Subcutaneous adipose tissue (tissue), 4 donors: ENCODE measurements around the gene HRH2. TPM values are rescaled to one million over a fixed set of nuclear protein-coding genes. Genes with fewer than 3 reads are reported as not detected.

Source experiments
- total RNA-seq, 4 donors: library from RNA; depleted of rRNA; stranded (reverse); fragments of >200 nt; gene quantifications; one replicate each; pipeline ENCODE4 v1.1.0, GENCODE V29; 2016
- TF ChIP-seq, protein P1 (sequence below): fragments of 450-650 bp; IDR thresholded peaks from one replicate; pipeline ENCODE4 v1.5.1; 2016; ENCODE audit warnings: low read depth, mild to moderate bottlenecking, control low read depth, antibody characterized with exemption, moderate library complexity

Gene HRH2
- total RNA-seq, 4 donors from 2014 or later, result 2.4 to 6.5 (median 5.5) TPM

DNA sequence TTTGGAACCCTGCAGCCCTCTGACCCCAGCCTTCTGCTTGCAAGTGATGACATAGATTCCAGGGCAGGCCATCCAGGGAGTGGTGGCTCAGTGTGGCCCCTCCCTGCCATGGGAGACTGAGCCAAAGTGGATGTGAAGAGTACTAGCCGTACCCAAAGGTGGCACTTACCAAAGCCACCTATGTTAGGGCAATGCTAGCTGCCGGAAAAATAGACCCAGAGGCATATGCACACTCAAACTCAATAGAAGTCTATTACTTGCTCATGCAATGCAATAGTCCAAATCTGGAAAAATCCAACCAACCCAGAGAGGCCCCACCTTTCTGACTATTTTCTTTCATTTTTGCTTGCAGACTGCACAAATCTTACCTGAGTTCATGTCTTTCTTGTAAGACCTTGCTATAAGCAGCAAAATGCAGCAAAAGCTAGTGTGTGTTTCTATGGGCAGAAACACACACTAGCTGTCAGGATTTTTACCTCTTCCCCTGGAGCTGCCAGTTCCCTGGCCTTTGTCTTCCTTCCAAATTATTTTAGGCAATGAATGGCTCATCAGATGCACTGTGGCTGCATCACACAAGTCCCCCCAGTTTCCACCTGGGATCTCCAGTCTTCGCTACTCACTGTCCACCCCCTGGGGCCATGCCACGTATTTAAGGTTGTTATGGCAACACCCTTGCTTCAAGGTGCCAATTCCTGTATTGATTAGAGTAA is 74.0 kb downstream of the HRH2 start:
- TF ChIP-seq, protein P1, sequence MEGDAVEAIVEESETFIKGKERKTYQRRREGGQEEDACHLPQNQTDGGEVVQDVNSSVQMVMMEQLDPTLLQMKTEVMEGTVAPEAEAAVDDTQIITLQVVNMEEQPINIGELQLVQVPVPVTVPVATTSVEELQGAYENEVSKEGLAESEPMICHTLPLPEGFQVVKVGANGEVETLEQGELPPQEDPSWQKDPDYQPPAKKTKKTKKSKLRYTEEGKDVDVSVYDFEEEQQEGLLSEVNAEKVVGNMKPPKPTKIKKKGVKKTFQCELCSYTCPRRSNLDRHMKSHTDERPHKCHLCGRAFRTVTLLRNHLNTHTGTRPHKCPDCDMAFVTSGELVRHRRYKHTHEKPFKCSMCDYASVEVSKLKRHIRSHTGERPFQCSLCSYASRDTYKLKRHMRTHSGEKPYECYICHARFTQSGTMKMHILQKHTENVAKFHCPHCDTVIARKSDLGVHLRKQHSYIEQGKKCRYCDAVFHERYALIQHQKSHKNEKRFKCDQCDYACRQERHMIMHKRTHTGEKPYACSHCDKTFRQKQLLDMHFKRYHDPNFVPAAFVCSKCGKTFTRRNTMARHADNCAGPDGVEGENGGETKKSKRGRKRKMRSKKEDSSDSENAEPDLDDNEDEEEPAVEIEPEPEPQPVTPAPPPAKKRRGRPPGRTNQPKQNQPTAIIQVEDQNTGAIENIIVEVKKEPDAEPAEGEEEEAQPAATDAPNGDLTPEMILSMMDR, result no peak

DNA sequence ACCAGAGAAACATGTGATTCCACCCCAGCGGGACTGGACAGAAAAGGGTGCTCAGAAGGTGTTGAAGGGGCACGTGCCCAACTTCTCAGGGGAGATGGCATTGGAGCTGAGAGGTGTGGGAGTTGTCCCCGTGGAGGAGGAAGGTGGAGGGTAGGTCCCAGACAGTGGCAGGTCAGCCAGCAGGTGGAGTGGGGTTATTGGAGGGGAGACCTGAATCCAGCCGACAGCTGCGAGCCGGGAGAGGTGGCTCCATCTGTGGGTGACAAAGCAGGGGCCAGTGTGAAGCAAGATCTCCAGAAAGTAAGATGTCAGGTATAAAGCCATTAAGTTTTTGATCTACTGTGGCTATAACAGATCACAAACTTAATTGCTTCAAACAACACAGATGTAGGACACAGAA is 75.1 kb downstream of the HRH2 start:
- TF ChIP-seq, protein P1, result no peak

DNA sequence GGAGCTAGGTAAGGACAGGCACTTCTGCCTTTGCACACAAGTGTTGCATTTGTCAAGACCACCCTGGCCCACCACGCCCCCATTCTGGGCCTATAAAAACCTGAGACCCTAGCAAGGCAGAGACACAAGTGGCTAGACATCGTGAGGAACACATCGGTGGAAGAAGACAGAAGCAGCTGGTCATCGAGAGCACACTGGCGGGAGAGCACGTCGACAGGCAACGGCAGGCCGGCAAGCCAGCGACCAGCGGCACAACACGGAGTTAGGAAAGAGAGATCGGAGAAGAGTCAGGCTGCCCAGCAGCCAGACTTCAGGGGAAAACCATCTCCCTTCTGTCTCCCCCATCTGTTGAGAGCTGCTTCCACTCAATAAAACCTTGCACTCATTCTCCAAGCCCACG is 76.1 kb downstream of the HRH2 start:
- TF ChIP-seq, protein P1, result no peak

DNA sequence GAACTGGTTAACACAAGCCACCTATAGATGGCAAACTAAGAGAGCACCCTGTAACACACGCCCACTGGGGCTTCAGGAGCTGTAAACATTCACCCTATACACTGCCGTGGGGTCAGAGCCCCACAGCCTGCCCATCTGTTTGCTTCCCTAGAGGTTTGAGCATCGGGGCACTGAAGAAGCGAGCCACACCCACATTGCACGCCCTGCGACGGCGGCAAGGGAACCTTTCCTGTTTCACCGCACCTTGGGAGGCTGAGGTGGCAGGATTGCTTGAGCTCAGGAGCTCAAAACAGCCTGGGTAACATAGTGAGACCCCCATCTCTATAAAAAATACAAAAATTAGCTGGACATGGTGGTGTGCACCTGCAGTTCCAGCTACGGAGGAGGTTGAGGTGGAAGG is 76.6 kb downstream of the HRH2 start:
- TF ChIP-seq, protein P1, result no peak

DNA sequence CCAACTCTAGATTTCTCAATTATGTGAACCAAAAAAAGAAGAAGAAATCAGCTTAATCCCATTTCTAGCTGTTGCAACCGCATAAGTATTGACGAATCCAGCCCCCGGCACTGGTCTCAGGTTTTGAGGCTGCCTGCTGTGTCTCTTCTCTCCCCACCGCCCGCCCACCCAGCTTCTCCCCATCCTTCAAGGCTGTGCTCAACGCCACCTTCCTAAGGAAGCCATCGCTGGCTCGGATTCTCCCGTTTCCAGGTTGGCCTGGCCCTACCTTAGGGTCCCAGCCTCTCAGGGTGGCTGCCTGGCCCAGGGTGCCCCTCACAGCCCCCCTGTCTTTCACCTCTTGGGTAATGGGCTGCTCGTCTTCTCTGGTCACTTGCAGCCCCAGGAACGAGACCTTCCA is 77.8 kb downstream of the HRH2 start:
- TF ChIP-seq, protein P1, result no peak

DNA sequence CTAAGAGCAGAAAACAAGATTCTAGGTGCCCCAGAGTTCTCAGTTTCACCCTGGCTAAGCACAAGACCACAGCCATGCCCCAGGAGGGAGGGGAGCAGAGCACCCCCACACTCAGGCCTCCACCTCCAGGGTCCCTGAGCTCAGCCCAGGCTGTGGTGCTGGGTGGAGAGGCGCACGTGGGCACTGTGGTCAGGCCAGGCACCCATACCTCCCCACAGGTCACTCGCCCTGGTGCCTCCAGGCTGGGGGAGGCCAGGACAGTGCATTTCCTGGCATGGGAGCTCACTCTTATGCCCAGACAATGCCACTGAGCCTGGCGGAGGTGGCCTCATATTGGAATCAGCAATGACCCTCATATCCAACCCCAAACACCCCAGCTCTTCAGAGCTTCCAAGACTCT is 78.8 kb downstream of the HRH2 start:
- TF ChIP-seq, protein P1, result no peak

DNA sequence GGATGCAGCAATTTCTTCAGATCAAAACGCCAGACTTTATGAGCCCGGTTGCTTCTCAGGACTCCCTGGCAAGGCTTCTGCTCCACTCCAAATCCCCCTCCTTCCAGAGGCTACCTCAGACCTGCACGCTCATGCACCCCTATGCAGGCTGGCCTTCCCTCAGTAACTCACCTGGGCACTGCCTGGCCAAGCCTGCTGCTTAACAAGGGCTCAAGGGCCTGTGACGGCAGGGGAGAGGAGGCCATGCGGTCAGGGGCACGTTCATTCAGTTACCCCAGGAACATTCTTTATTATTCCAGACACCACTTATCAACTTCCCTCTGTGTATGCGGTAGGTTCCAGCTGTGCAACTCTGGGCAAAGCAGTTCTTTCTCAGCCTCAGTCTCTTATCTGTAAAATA is 79.6 kb downstream of the HRH2 start:
- TF ChIP-seq, protein P1, result no peak
